ENCODE results near the gene IL12RB2.

IL12RB2 gene

GRCh38 chr1:67429528-67430357, 122.1 kb downstream of the IL12RB2 start:
- peak overlapping the region; percentile 93 to 97 (median 93) for H3K4me3 Mint-ChIP-seq
- peaks cover 22% of the 10 kb centered on the region for H3K36me3 Mint-ChIP-seq (ENCODE audit: low read depth)
- TF ChIP-seq, protein P1, sequence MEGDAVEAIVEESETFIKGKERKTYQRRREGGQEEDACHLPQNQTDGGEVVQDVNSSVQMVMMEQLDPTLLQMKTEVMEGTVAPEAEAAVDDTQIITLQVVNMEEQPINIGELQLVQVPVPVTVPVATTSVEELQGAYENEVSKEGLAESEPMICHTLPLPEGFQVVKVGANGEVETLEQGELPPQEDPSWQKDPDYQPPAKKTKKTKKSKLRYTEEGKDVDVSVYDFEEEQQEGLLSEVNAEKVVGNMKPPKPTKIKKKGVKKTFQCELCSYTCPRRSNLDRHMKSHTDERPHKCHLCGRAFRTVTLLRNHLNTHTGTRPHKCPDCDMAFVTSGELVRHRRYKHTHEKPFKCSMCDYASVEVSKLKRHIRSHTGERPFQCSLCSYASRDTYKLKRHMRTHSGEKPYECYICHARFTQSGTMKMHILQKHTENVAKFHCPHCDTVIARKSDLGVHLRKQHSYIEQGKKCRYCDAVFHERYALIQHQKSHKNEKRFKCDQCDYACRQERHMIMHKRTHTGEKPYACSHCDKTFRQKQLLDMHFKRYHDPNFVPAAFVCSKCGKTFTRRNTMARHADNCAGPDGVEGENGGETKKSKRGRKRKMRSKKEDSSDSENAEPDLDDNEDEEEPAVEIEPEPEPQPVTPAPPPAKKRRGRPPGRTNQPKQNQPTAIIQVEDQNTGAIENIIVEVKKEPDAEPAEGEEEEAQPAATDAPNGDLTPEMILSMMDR (IDR thresholded peaks at IDR 0.05; ENCODE audit: unreplicated experiment in 3 of 3), result no peak
- no peaks in the 10 kb centered on the region for H3K27me3 Mint-ChIP-seq (ENCODE audit: low read depth)
- peak overlapping the region; percentile 94 to 97 (median 96) for H3K27ac Mint-ChIP-seq
- no peaks in the 10 kb centered on the region for H3K9me3 Mint-ChIP-seq
- peaks cover 56% of the 10 kb centered on the region for H3K4me1 Mint-ChIP-seq

- Mint-ChIP-seq H3K4me3 (peak within 1 kb of the TSS; percentile 93 to 97 (median 93)), H3K4me1 (peaks cover 53% of the 10 kb centered on the region)
Observed at GRCh38 chr1:67430358-67431155, 122.9 kb downstream of the IL12RB2 start, which contains the start of gene SERBP1. Gene SERBP1 (minus strand): TSS chr1:67430402. CDS start chr1:67430300, 102 bp downstream.

GRCh38 chr1:67431156-67431765, 123.6 kb downstream of the IL12RB2 start:
- H3K4me1 Mint-ChIP-seq, result peaks cover 52% of the 10 kb centered on the region
- H3K4me3 Mint-ChIP-seq, result peak overlapping the region; percentile 93 to 97 (median 93)
- TF ChIP-seq, protein P1 (IDR thresholded peaks at IDR 0.05; ENCODE audit: unreplicated experiment in 3 of 3), result no peak
- H3K36me3 Mint-ChIP-seq (ENCODE audit: low read depth), result peaks cover 7% of the 10 kb centered on the region
- H3K27me3 Mint-ChIP-seq (ENCODE audit: low read depth), result no peaks in the 10 kb centered on the region
- peak overlapping the region; percentile 94 to 97 (median 96) for H3K27ac Mint-ChIP-seq
- no peaks in the 10 kb centered on the region for H3K9me3 Mint-ChIP-seq

More at GRCh38 chr1:67430358-67431155, 122.9 kb downstream of the IL12RB2 start, which contains the start of gene SERBP1:
- Mint-ChIP-seq H3K36me3 (ENCODE audit: low read depth) (peaks cover 14% of the 10 kb centered on the region), H3K27ac (peak within 1 kb of the TSS; percentile 94 to 97 (median 96)), H3K27me3 (ENCODE audit: low read depth) (no peaks in the 10 kb centered on the region), H3K9me3 (no peaks in the 10 kb centered on the region)
- TF ChIP-seq, protein P1 (IDR thresholded peaks at IDR 0.05; ENCODE audit: unreplicated experiment in 3 of 3), result no peak

DNA sequence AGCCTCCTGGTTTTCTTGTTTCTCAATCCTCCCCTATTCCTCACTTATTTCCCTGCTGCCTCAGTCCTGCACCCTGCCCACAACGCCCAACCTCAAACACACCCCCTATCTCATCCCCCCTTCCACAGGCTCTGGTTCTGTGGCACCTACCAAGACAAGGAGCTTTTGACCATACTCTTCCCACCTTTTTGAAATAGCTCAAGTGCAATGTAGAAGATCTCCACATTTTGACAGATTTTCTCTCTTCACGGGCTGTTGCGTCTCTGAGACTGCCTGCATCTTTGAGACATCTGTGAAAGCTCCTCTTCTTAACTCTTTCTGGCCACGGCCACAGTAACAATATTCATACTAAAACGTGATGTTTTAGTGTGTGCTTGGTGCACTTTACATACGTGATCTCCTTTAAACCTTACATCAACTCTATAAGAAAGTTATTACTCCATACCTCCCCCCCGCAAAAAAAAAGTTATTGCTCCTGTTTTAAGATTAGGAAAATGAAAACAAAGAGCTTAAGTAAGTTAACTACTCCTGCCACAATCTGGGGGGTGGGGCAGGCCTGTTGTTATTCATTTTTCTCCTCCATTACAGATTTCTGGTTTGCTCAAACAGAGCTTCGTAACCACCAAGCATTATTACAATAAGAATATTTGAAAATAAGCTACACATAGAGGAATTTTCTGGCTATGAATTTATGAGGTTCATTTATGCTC, 124.4 kb downstream of the IL12RB2 start:
- no peaks in the 10 kb centered on the region for H3K9me3 Mint-ChIP-seq
- H3K27me3 Mint-ChIP-seq (ENCODE audit: low read depth), result no peaks in the 10 kb centered on the region
- TF ChIP-seq, protein P1 (IDR thresholded peaks at IDR 0.05; ENCODE audit: unreplicated experiment in 3 of 3), result no peak
- peak overlapping the region; percentile 78 to 87 (median 85) for H3K4me3 Mint-ChIP-seq
- peaks cover 49% of the 10 kb centered on the region for H3K4me1 Mint-ChIP-seq
- peaks cover 5% of the 10 kb centered on the region for H3K36me3 Mint-ChIP-seq (ENCODE audit: low read depth)
- H3K27ac Mint-ChIP-seq, result peak overlapping the region; percentile 78 to 94 (median 83)

DNA sequence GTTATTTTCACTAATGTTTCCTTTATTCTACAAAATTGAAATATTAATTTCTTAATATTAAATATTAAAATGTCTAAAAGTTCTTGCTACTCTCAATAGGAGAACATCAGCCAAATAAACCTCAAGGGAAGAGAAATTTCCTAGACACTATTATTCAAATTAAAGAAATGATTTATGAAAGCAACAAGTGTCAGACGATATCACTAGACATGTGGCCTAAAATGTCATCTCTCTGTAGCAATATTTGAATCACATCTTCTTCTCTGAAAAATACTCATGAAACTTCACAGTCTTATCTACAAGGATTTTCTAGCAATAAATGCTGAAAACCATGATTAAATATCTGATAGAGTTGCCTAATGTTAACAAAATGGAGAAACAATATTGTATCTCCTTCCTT, 125.1 kb downstream of the IL12RB2 start:
- peak overlapping the region in 1 of 3 experiments; percentile 31 for H3K27ac Mint-ChIP-seq
- peaks cover 44% of the 10 kb centered on the region for H3K4me1 Mint-ChIP-seq
- peaks cover 5% of the 10 kb centered on the region for H3K36me3 Mint-ChIP-seq (ENCODE audit: low read depth)
- no peaks in the 10 kb centered on the region for H3K9me3 Mint-ChIP-seq
- H3K4me3 Mint-ChIP-seq, result peak overlapping the region in 2 of 3 experiments; percentile 45 to 67
- no peaks in the 10 kb centered on the region for H3K27me3 Mint-ChIP-seq (ENCODE audit: low read depth)
- TF ChIP-seq, protein P1 (IDR thresholded peaks at IDR 0.05; ENCODE audit: unreplicated experiment in 3 of 3), result no peak
